Measurements from ENCODE around the gene ZNF124. TPM values are rescaled to one million over a fixed set of nuclear protein-coding genes. Genes with fewer than 3 reads are reported as not detected.
"Not testable (repeated sequence)": the region's sequence is repeated elsewhere in the genome, so short reads cannot be mapped to it uniquely, and the experiment has no call there.

The ZNF124 gene
- total and polyA plus RNA-seq, 2 donors (not counting 1 experiment from before 2014, with no cell fraction given): 5.0 to 23.8 TPM

DNA sequence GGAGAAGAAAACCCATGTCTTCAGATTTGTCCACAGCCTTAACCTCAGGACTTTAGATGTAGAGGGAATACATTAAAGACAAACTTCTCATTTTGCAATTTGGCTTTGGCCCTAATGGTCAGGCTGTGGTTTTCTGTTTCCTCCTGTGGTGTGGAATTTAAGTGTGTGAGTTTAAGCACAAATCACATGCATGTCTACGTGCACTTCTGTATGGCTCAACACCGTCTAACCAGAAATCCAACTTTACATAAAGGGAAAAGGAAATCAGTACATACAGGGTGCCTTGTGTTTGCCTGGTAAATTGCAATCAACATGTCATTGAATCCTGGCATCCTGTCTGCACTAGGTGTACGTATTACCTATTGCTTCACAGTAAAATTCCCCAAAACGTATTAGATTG is 1.2 kb upstream of the ZNF124 start:
- CTCF ChIA-PET: no interaction called here
- Histone ChIP-seq H3K4me2 (replicated peaks; ENCODE audit: low read depth, low read length, poor library complexity, severe bottlenecking) (no peak overlapping the region), H3K36me3 (replicated peaks in 1 of 2; ENCODE audit: control extremely low read depth in 1 of 2, control insufficient read depth in 1 of 2, extremely low read depth in 1 of 2, insufficient read depth in 2 of 2, low read length in 1 of 2) (peaks cover 0 to 1% of the 10 kb centered on the region in 2 experiments), H3K79me2 (ENCODE audit: control insufficient read depth, insufficient read depth, low read length) (peaks cover 11% of the 10 kb centered on the region), H3K27me3 (replicated peaks in 1 of 4; ENCODE audit: control extremely low read depth in 1 of 4, control insufficient read depth in 3 of 4, insufficient read depth in 4 of 4, low read length in 3 of 4) (peaks cover 0 to 2% (median 0%) of the 10 kb centered on the region in 4 experiments), H3K4me1 (ENCODE audit: control insufficient read depth in 2 of 2, insufficient read depth in 2 of 2, low read length in 2 of 2) (peaks cover 0 to 6% of the 10 kb centered on the region in 2 donors), H3K27ac (ENCODE audit: low read length in 2 of 2) (no peak overlapping the region), H2AFZ (ENCODE audit: insufficient read depth, low read depth, low read length, poor library complexity, severe bottlenecking) (no peak overlapping the region), H3K4me3 (ENCODE audit: control extremely low read depth in 1 of 5, extremely low read depth in 1 of 5, insufficient read depth in 1 of 5, low read depth in 2 of 5, low read length in 4 of 5) (no peak overlapping the region), H3K9me3 (ENCODE audit: control extremely low read depth in 1 of 3, control insufficient read depth in 2 of 3, insufficient read depth in 1 of 3, low read length in 2 of 3) (peaks cover 0 to 10% (median 0%) of the 10 kb centered on the region in 3 donors), H4K20me1 (ENCODE audit: control insufficient read depth, insufficient read depth, low read length, poor library complexity, severe bottlenecking) (no peaks in the 10 kb centered on the region), H3K9ac (ENCODE audit: low read length) (no peak overlapping the region)
- ATAC-seq (ENCODE audit: low read depth): no peak
- Mint-ChIP-seq H3K9me3 (ENCODE audit: insufficient read depth) (no peaks in the 10 kb centered on the region), H3K27ac (no peak overlapping the region), H3K27me3 (no peaks in the 10 kb centered on the region), H3K4me1 (peaks cover 19% of the 10 kb centered on the region), H3K4me3 (no peak overlapping the region)
- POLR2A ChIA-PET: no interaction called here
- TF ChIP-seq, protein P1, sequence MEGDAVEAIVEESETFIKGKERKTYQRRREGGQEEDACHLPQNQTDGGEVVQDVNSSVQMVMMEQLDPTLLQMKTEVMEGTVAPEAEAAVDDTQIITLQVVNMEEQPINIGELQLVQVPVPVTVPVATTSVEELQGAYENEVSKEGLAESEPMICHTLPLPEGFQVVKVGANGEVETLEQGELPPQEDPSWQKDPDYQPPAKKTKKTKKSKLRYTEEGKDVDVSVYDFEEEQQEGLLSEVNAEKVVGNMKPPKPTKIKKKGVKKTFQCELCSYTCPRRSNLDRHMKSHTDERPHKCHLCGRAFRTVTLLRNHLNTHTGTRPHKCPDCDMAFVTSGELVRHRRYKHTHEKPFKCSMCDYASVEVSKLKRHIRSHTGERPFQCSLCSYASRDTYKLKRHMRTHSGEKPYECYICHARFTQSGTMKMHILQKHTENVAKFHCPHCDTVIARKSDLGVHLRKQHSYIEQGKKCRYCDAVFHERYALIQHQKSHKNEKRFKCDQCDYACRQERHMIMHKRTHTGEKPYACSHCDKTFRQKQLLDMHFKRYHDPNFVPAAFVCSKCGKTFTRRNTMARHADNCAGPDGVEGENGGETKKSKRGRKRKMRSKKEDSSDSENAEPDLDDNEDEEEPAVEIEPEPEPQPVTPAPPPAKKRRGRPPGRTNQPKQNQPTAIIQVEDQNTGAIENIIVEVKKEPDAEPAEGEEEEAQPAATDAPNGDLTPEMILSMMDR (IDR thresholded peaks at IDR 0.05): no peak
- TF ChIP-seq EZH2 (IDR thresholded peaks at IDR 0.05; ENCODE audit: borderline replicate concordance, insufficient read depth, low read depth, low read length, poor library complexity, severe bottlenecking): no peak
- DNase-seq: no peak
- WGBS (ENCODE audit: insufficient coverage): 47% methylated on average over 2 of the region's 4 CpGs
- intact Hi-C loops (cut with micrococcal nuclease): loop anchor here (2.0 kb wide), 1 partner anchor 38 kb away; no protein-coding TSS in a partner anchor

- H3K27ac ChIP-seq (ENCODE audit: low read length in 2 of 2); intact Hi-C loops (cut with micrococcal nuclease); H4K20me1 ChIP-seq (ENCODE audit: control insufficient read depth, insufficient read depth, low read length, poor library complexity, severe bottlenecking); H3K4me1 ChIP-seq (ENCODE audit: control insufficient read depth in 2 of 2, insufficient read depth in 2 of 2, low read length in 2 of 2); CTCF ChIA-PET; DNase-seq; H3K9me3 Mint-ChIP-seq (ENCODE audit: insufficient read depth); H3K27ac Mint-ChIP-seq; H3K4me2 ChIP-seq (replicated peaks; ENCODE audit: low read depth, low read length, poor library complexity, severe bottlenecking); H3K4me3 ChIP-seq (ENCODE audit: control extremely low read depth in 1 of 5, extremely low read depth in 1 of 5, insufficient read depth in 1 of 5, low read depth in 2 of 5, low read length in 4 of 5); H3K9me3 ChIP-seq (ENCODE audit: control extremely low read depth in 1 of 3, control insufficient read depth in 2 of 3, insufficient read depth in 1 of 3, low read length in 2 of 3); POLR2A ChIA-PET; H3K36me3 ChIP-seq (replicated peaks in 1 of 2; ENCODE audit: control extremely low read depth in 1 of 2, control insufficient read depth in 1 of 2, extremely low read depth in 1 of 2, insufficient read depth in 2 of 2, low read length in 1 of 2); H3K4me3 Mint-ChIP-seq; H2AFZ ChIP-seq (ENCODE audit: insufficient read depth, low read depth, low read length, poor library complexity, severe bottlenecking); H3K9ac ChIP-seq (ENCODE audit: low read length); H3K27me3 Mint-ChIP-seq; H3K27me3 ChIP-seq (replicated peaks in 1 of 4; ENCODE audit: control extremely low read depth in 1 of 4, control insufficient read depth in 3 of 4, insufficient read depth in 4 of 4, low read length in 3 of 4): not testable (repeated sequence)
- peaks cover 27% of the 10 kb centered on the region for H3K79me2 ChIP-seq (ENCODE audit: control insufficient read depth, insufficient read depth, low read length)
- ATAC-seq (ENCODE audit: low read depth): peak; percentile 37
- H3K4me1 Mint-ChIP-seq: peaks cover 32% of the 10 kb centered on the region
- no CpG with 5 or more reads among the region's 46 CpGs for WGBS (ENCODE audit: insufficient coverage)
These were observed 377 bp downstream of the ZNF124 start for GRCh38 chr1:247171443-247171842.

Data from B cell (primary cell).